ENCODE results near the gene OGFOD2.

GRCh38 chr12:122951406-122951805, 23.6 kb upstream of the OGFOD2 start:
- no peak for TF ChIP-seq POLR2A (IDR thresholded peaks at IDR 0.05)
- no peak for TF ChIP-seq CTCF (IDR thresholded peaks at IDR 0.05)
